Epithelial cell of prostate (primary cell): ENCODE data around the gene CASQ2.
A peak's percentile ranks its signal among the peaks of the same experiment; 100 is the strongest.

Source experiments
- DNase-seq: peaks from one replicate; pipeline ENCODE4 v3.0.0-alpha.2; 2011; ENCODE audit warnings: low read depth, low spot score
- H3K27ac ChIP-seq: fragments of 450-650 bp; 2 replicates; pipeline ENCODE4 v1.5.1; 2017; ENCODE audit warnings: mild to moderate bottlenecking

CASQ2 gene

GRCh38 chr1:115768549-115768948, at the start of gene CASQ2:
TSS of gene CASQ2 (minus strand) at chr1:115768714. CDS start at chr1:115768541, 173 bp downstream.
- H3K27ac ChIP-seq, result no peak within 1 kb of the TSS
- DNase-seq, result no peak

DNA sequence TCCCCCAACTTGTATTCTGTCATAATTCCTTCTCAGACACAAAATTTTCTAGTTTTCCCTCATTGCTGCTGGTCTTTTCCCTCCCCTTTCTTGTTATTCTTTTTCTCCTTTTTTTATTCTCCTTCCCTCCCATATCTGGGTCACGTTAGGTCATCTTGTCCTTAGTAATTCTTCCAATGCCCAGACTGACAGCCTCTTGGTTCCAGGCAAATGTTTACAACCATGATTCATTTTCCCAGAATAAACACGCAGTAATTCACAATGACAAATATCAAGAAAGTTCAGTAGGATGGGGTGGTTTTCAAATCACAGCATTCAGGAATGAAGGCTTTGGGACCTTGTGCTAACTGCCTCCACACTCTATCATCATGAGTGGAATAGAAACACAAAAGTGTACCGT, 47.2 kb upstream of the CASQ2 start:
- H3K27ac ChIP-seq, result peak overlapping the region; percentile 72
- DNase-seq, result no peak

GRCh38 chr1:115814685-115815398, 46.3 kb upstream of the CASQ2 start:
- peak overlapping the region; percentile 72 for H3K27ac ChIP-seq
- DNase-seq, result no peak

- no peak for DNase-seq
- no peak overlapping the region for H3K27ac ChIP-seq
These were observed 45.2 kb upstream of the CASQ2 start for GRCh38 chr1:115813727-115814126.

GRCh38 chr1:115811140-115811828, 42.8 kb upstream of the CASQ2 start:
- DNase-seq, result peak; percentile 57
- H3K27ac ChIP-seq, result peak overlapping the region; percentile 9

GRCh38 chr1:115810609-115811008, 42.1 kb upstream of the CASQ2 start:
- no peak for DNase-seq
- H3K27ac ChIP-seq, result peak overlapping the region; percentile 9

DNA sequence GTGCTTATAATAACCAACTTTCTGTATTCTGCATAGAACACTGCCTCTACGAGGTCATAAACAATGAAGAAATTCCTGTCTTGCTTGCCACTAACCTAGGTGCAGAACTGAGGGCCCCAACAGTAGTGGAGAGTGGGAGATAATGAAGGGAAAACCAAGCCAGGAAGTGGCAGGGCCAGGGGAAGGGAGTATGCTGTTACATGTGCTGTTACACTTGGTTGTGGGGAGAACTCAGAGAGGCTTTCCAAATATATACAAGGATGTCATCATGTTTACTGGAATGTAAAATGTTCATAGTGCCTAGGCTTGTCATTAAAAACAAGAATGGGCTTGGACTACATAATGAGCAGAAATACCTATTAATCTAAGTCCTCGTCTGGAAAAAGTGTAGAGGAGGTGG, 41.3 kb upstream of the CASQ2 start:
- no peak for DNase-seq
- peak overlapping the region; percentile 21 for H3K27ac ChIP-seq

DNA sequence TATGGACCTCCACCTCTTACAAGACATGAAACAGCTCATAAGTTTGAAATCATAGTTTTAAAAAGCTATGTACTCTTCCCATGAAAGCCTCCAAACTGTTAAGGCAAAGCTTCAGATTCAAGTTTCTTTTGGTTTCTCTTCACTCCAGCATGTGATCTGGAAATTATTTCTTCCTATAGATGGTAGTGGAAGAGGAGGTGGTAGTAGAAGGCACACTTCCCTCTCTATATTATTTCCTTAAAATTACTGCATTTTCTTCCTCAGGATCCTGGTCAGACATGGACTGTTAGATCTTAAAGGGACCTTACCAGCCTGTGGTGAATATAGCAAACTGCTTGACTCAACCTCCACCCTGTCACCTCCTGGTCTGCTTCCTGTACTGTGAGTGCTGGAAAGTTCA, 40.6 kb upstream of the CASQ2 start:
- no peak for DNase-seq
- H3K27ac ChIP-seq, result peak overlapping the region; percentile 21

DNA sequence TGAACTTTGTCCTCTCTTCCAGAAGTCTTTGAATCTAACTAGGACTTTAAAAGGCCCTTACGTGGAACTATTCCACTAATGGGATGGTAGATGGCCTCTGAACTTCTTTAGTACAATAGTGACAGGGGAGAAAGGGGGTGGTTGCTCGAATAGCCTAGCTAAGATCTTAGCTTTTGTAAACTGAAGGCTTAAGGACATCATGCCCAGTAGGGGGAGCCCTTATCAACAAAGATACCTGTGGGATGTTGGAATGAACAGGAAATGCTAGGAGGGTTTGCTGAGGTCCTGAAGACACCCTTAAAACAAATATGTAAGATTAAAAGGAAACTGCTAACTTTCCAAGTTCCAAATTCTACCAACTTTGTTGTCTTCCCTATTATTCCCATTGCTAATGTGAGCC, 39.2 kb upstream of the CASQ2 start:
- H3K27ac ChIP-seq, result peak overlapping the region; percentile 12
- no peak for DNase-seq

- no peak for DNase-seq
- no peak overlapping the region for H3K27ac ChIP-seq
These were observed 37.1 kb upstream of the CASQ2 start for GRCh38 chr1:115805597-115805996.

GRCh38 chr1:115802416-115802815, 33.9 kb upstream of the CASQ2 start:
- H3K27ac ChIP-seq, result no peak overlapping the region
- DNase-seq, result no peak

- H3K27ac ChIP-seq, result no peak overlapping the region
- DNase-seq, result no peak
These were observed 29.0 kb upstream of the CASQ2 start for GRCh38 chr1:115797486-115797885.

- DNase-seq, result no peak
- no peak overlapping the region for H3K27ac ChIP-seq
These were observed 28.4 kb upstream of the CASQ2 start for GRCh38 chr1:115796897-115797296.

DNA sequence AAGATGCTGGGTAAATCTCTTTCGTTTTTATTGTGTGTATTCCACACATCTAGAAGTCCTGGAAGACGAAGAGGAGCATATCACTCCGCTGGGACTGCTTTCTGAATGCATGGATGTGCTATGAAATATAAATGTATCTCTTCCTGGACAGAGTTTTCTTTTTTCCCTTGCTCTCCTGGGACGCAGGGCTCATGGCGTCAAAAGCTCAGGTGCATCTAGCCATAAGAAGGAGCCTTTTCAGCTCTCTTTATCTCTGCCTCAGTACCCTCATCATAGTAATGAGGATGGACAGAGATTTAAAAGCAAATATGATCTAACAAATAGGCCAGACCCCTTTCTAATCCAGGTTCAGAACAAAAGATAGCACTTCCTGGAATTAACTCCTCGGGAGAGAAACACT, 27.5 kb upstream of the CASQ2 start:
- no peak overlapping the region for H3K27ac ChIP-seq
- DNase-seq, result no peak

DNA sequence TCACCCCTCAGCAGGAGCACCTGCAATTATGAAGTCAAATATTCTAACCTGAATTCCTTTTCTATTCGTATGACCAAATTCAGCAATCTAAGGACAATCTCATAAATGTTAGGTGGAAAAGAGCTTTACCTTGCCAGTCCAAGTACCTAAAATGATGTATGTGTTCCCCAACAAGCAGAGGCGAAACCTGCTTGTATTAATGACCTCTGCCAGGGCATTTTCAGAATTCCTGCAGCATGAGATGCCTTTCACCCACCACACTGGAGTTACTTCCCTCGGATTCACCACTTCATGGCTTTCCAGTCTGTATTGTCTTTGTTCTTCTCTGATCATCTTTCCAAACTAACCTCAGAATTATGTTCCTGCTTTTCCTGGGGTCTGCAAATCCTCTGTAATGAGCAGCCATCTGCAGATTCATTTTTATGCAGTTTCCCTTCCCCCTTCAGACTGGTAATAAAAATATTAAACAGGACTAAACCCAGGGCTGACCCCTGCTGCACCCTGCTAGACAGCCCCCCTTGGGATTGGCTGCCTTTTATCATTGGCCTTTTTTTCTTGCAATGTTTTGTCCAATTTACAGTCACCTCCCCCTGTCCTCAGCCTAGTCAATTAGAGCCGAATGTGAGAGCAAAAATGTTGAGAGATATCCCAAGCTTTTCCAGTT, 26.6 kb upstream of the CASQ2 start:
- H3K27ac ChIP-seq, result peak overlapping the region; percentile 69
- DNase-seq, result peak; percentile 68

DNA sequence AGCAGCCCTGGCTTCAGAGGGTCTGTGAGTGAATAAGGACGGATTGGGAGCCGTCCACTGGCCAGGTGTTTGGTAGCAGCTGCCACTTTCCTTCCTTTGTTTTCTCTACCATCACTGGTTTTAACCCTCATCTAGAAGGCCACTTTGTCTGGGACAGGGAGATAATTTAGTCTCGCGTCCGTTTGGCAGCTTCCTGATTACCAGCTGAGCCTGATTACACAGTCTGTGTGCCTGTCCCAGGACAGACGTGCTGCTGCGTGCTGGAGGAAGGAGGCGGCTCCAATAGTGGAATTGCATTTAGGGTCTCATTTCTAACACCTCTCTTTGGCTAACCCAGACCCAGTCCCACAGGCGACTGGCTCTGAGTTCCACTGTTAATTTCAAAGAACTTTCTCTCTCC, 24.6 kb upstream of the CASQ2 start:
- DNase-seq, result no peak
- peak overlapping the region; percentile 69 for H3K27ac ChIP-seq

GRCh38 chr1:115791816-115792215, 23.3 kb upstream of the CASQ2 start:
- DNase-seq, result peak; percentile 68
- peak overlapping the region; percentile 69 for H3K27ac ChIP-seq

DNA sequence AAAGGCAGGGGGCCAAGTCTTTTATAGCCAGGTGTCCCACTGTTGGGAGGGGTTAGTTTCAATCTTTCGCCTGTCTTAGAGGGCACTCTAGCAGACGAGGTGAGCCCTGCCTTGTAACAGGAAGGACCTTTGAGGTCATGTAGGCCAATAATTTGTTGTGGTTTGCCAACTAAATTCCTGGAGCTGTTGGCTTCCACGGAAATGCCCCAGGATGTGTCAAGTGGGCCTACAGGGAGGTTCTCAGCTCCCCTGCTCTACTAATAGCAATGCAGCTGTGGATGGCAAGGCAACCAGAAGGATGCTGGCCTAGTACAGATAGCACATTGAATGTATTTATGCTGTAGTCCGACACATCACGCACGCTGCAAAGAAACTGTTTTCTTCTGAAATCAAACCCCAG, 22.3 kb upstream of the CASQ2 start:
- no peak for DNase-seq
- peak overlapping the region; percentile 69 for H3K27ac ChIP-seq

DNA sequence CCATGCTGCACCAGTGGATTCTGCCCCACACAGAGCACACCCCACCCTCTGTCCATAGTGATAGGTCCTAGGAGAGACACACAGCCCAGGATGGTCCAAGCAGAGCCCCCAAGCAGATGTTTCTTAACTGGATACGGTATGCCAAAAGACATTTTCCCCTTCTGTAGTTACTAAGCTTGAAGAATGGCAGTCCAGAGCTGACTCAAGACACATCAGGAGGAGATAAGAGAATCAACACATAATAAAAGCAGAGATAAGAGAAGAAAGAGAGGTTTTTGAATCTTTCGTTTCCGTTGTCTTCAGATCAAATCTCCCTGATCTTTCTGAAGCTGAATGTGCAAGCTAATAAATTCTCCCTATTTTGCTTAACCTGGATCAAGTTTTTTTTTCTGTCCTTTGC, 21.8 kb upstream of the CASQ2 start:
- no peak for DNase-seq
- peak overlapping the region; percentile 69 for H3K27ac ChIP-seq

DNA sequence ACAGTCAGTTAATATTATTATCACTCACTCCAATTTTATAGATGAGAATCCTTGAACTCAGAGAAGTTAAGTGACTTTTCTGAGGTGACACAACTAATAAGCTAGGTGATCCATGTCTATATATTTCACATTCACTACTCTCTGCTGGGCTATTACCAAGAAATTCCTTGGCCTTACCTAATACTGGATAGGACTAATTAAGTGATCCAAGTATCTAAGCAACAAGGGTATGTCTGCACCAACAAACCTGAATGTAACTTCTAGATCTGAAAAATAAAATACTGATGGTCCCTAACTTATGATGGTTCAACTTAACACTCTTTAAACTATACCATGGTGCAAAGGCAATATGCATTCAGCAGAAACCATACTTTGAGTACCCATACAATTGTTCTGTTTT, 14.8 kb upstream of the CASQ2 start:
- peak overlapping the region; percentile 99 for H3K27ac ChIP-seq
- no peak for DNase-seq

- peak overlapping the region; percentile 99 for H3K27ac ChIP-seq
- DNase-seq, result peak; percentile 98
These were observed 14.2 kb upstream of the CASQ2 start for GRCh38 chr1:115782571-115783281.
